Measurements from ENCODE around the gene STAP2. TPM values are rescaled to one million over a fixed set of nuclear protein-coding genes. Genes with fewer than 3 reads are reported as not detected.

Gene STAP2
- total and polyA plus RNA-seq, 9 of the 15 experiments (the other 6 are each of a cell fraction or from before 2014, with no cell fraction given): 1.2 to 9.8 (median 4.5) TPM

- TF ChIP-seq, protein P1, sequence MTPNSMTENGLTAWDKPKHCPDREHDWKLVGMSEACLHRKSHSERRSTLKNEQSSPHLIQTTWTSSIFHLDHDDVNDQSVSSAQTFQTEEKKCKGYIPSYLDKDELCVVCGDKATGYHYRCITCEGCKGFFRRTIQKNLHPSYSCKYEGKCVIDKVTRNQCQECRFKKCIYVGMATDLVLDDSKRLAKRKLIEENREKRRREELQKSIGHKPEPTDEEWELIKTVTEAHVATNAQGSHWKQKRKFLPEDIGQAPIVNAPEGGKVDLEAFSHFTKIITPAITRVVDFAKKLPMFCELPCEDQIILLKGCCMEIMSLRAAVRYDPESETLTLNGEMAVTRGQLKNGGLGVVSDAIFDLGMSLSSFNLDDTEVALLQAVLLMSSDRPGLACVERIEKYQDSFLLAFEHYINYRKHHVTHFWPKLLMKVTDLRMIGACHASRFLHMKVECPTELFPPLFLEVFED (CRISPR knock-in tag; conservative IDR thresholded peaks at IDR 0.05): 0 out of 2 replicates have a peak, but pooled peaks have one; percentile 61
- TF ChIP-seq HMGN3 (IDR thresholded peaks at IDR 0.05; ENCODE audit: borderline replicate concordance, extremely low read depth, insufficient read length, low read depth, low read length): peak; percentile 63
- TF ChIP-seq, protein P2, sequence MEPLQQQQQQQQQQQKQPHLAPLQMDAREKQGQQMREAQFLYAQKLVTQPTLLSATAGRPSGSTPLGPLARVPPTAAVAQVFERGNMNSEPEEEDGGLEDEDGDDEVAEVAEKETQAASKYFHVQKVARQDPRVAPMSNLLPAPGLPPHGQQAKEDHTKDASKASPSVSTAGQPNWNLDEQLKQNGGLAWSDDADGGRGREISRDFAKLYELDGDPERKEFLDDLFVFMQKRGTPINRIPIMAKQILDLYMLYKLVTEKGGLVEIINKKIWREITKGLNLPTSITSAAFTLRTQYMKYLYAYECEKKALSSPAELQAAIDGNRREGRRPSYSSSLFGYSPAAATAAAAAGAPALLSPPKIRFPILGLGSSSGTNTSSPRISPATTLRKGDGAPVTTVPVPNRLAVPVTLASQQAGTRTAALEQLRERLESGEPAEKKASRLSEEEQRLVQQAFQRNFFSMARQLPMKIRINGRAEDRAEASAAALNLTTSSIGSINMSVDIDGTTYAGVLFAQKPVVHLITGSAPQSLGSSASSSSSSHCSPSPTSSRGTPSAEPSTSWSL (CRISPR knock-in tag; IDR thresholded peaks at IDR 0.05; ENCODE audit: borderline replicate concordance): 0 out of 2 replicates have a peak, but pooled peaks have one; percentile 11
- TF ChIP-seq PHB (CRISPR knock-in tag; IDR thresholded peaks at IDR 0.05): no peak
- peak; percentile 68; the same call in 1 of the 2 replicates for TF ChIP-seq PHF8 (IDR thresholded peaks at IDR 0.05; ENCODE audit: borderline replicate concordance, low read length)
- TF ChIP-seq, protein P3, sequence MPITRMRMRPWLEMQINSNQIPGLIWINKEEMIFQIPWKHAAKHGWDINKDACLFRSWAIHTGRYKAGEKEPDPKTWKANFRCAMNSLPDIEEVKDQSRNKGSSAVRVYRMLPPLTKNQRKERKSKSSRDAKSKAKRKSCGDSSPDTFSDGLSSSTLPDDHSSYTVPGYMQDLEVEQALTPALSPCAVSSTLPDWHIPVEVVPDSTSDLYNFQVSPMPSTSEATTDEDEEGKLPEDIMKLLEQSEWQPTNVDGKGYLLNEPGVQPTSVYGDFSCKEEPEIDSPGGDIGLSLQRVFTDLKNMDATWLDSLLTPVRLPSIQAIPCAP (CRISPR knock-in tag; IDR thresholded peaks at IDR 0.05; ENCODE audit: borderline replicate concordance): no peak
- TF ChIP-seq NONO (IDR thresholded peaks at IDR 0.05; ENCODE audit: low read depth in 2 of 2, low read length in 1 of 2): 0 out of 4 replicates have a peak, but pooled peaks have one; percentile 12 to 33
- TF ChIP-seq, protein P4, sequence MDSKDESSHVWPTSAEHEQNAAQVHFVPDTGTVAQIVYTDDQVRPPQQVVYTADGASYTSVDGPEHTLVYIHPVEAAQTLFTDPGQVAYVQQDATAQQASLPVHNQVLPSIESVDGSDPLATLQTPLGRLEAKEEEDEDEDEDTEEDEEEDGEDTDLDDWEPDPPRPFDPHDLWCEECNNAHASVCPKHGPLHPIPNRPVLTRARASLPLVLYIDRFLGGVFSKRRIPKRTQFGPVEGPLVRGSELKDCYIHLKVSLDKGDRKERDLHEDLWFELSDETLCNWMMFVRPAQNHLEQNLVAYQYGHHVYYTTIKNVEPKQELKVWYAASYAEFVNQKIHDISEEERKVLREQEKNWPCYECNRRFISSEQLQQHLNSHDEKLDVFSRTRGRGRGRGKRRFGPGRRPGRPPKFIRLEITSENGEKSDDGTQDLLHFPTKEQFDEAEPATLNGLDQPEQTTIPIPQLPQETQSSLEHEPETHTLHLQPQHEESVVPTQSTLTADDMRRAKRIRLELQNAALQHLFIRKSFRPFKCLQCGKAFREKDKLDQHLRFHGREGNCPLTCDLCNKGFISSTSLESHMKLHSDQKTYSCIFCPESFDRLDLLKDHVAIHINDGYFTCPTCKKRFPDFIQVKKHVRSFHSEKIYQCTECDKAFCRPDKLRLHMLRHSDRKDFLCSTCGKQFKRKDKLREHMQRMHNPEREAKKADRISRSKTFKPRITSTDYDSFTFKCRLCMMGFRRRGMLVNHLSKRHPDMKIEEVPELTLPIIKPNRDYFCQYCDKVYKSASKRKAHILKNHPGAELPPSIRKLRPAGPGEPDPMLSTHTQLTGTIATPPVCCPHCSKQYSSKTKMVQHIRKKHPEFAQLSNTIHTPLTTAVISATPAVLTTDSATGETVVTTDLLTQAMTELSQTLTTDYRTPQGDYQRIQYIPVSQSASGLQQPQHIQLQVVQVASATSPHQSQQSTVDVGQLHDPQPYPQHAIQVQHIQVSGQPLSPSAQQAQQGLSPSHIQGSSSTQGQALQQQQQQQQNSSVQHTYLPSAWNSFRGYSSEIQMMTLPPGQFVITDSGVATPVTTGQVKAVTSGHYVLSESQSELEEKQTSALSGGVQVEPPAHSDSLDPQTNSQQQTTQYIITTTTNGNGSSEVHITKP (IDR thresholded peaks at IDR 0.05; ENCODE audit: partially characterized antibody): no peak
- 0 out of 2 replicates have a peak, but pooled peaks have one; percentile 34 for TF ChIP-seq SUPT5H (IDR thresholded peaks at IDR 0.05)
- TF ChIP-seq ZBTB12 (CRISPR knock-in tag; IDR thresholded peaks at IDR 0.05): peak; percentile 35; the same call in 1 of the 2 replicates
- TF ChIP-seq BHLHE40 (IDR thresholded peaks at IDR 0.05; ENCODE audit: low read length): no peak
- peak; percentile 33 for TF ChIP-seq POLR2B (IDR thresholded peaks at IDR 0.05; ENCODE audit: low read depth, partially characterized antibody)
- TF ChIP-seq SIN3A (IDR thresholded peaks at IDR 0.05; ENCODE audit: borderline replicate concordance in 2 of 2, control insufficient read depth in 1 of 2, low read depth in 2 of 2, low read length in 2 of 2): peak in 1 of 2 experiments; percentile 27; a peak in 2 of 4 replicates
Observed at GRCh38 chr19:4343370-4344307, 5.0 kb upstream of the STAP2 start, which contains the start of gene MPND (continued).
